RWPE1 (cell line): Measurements from ENCODE around the gene AGPAT4.

Experiments used
- CTCF ChIA-PET: fragments of 350-600 bp; sonication (Branson Sonifier 250); formaldehyde crosslinking; extraction: SDS; loops from one replicate; lab custom pipeline; 2021; lab: Yijun Ruan, JAX
- POLR2A ChIA-PET: fragments of 400-600 bp; formaldehyde crosslinking; extraction: SDS; loops from one replicate; lab custom pipeline; 2020; ENCODE audit warnings: antibody characterized with exemption; ENCODE audit not compliant: low non-redundant PET; lab: Yijun Ruan, JAX
- DNase-seq: peaks from one replicate; pipeline ENCODE4 v3.0.0; 2012; ENCODE audit warnings: low spot score
- H3K27ac ChIP-seq: fragments of 450-650 bp; 2 replicates; pipeline ENCODE4 v1.5.1; 2017
- CTCF ChIP-seq: fragments of 450-650 bp; conservative IDR thresholded peaks from 2 replicates; pipeline ENCODE4 v1.5.1; 2017; ENCODE audit warnings: low read depth, mild to moderate bottlenecking

The AGPAT4 gene

GRCh38 chr6:161192636-161193411 is 81.0 kb downstream of the AGPAT4 start:
- CTCF ChIA-PET, result interaction anchor here (0.6 kb wide), 1 partner anchor 224 kb away, joined by 6 read pairs; no protein-coding TSS in a partner anchor
- DNase-seq, result no peak
- no peak overlapping the region for H3K27ac ChIP-seq
- POLR2A ChIA-PET, result no interaction called here
- no peak for TF ChIP-seq CTCF

- ChIA-PET CTCF (interaction anchor here (0.6 kb wide), 1 partner anchor 223 kb away, joined by 6 read pairs; no protein-coding TSS in a partner anchor), POLR2A (no interaction called here)
- TF ChIP-seq CTCF, result no peak
- no peak for DNase-seq
- no peak overlapping the region for H3K27ac ChIP-seq
Measured at GRCh38 chr6:161191671-161192070, 82.2 kb downstream of the AGPAT4 start.

GRCh38 chr6:161191007-161191406 is 82.9 kb downstream of the AGPAT4 start:
- CTCF ChIA-PET, result no interaction called here
- POLR2A ChIA-PET, result no interaction called here
- no peak for TF ChIP-seq CTCF

GRCh38 chr6:161189891-161190290 is 84.0 kb downstream of the AGPAT4 start:
- ChIA-PET CTCF (interaction anchor here (0.5 to 0.6 kb wide), 2 partner anchors 183 to 301 kb away, joined by 3 to 5 read pairs; no protein-coding TSS in a partner anchor), POLR2A (no interaction called here)
- H3K27ac ChIP-seq, result no peak overlapping the region
- DNase-seq, result no peak
- no peak for TF ChIP-seq CTCF

More at GRCh38 chr6:161191007-161191406, 82.9 kb downstream of the AGPAT4 start:
- H3K27ac ChIP-seq, result no peak overlapping the region
- no peak for DNase-seq

- no peak for DNase-seq
- H3K27ac ChIP-seq, result no peak overlapping the region
- ChIA-PET POLR2A (no interaction called here), CTCF (interaction anchor here (0.7 kb wide), 1 partner anchor 28 kb away, joined by 4 read pairs; no protein-coding TSS in a partner anchor)
- TF ChIP-seq CTCF, result no peak
Measured at GRCh38 chr6:161188547-161189465, 85.1 kb downstream of the AGPAT4 start.

- peak overlapping the region; percentile 42; the same call in 1 of the 2 replicates for H3K27ac ChIP-seq
- ChIA-PET POLR2A (no interaction called here), CTCF (interaction anchor here (0.6 kb wide), 1 partner anchor 545 kb away, joined by 4 read pairs; no protein-coding TSS in a partner anchor)
- no peak for TF ChIP-seq CTCF
- peak; percentile 88 for DNase-seq
Measured at GRCh38 chr6:161186173-161186769, 87.6 kb downstream of the AGPAT4 start.
